ENCODE results near the gene ST6GALNAC6.
"Not testable (repeated sequence)": the region's sequence is repeated elsewhere in the genome, so short reads cannot be mapped to it uniquely, and the experiment has no call there.

ST6GALNAC6 gene

DNA sequence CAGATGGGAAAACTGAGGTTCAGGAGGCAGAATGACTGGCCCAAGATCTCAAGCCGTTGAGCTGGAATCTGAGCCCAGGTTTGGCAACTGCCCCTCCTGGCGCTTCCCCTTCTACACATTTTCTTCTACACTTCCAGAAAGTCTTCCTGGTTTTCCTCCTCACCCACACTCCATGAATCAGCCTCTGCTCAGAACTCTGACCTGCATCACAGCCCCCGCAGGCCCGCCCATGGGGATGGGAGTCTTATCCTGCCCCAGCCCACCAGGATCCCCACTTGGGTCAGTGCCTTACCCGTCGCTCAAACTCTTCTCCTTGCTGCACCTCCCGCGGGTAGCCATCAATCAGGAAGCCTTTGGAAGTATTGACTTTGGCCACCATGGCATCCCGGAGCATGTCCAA is 27.9 kb downstream of the ST6GALNAC6 start:
- DNase-seq: no peak

DNA sequence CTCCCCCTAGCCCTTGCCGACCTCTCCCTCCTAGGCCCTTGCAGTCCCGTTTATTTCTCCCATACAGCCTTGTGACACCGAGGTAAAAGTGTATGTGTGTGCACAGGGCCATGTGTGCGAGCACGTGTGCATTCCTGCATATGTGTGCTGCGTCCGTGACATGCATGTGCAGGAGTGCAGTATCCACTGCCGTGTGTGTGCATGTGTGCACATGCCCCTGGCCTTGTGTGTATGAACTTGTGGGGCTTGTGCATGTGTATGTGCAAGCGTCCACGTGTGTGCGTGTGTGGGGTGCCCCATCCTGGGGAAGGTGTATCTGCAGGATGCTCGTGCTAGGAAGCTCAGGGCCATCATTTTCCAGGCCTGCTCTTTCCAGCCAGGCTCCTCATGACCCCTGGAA is 28.5 kb downstream of the ST6GALNAC6 start:
- DNase-seq: no peak

DNA sequence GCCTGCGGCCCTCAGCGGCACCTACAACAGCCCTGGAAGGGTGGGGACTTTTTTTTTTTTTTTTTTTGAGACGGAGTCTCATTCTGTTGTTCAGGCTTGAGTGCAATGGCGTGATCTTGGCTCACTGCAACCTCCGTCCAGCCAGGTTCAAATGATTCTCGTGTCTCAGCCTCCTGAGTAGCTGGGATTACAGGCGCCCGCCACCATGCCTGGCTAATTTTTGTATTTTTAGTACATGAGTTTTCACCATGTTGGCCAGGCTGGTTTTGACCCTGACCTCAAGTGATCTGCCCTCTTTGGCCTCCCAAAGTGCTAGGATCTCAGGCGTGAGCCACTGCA is 29.3 kb downstream of the ST6GALNAC6 start:
- DNase-seq: not testable (repeated sequence)

DNA sequence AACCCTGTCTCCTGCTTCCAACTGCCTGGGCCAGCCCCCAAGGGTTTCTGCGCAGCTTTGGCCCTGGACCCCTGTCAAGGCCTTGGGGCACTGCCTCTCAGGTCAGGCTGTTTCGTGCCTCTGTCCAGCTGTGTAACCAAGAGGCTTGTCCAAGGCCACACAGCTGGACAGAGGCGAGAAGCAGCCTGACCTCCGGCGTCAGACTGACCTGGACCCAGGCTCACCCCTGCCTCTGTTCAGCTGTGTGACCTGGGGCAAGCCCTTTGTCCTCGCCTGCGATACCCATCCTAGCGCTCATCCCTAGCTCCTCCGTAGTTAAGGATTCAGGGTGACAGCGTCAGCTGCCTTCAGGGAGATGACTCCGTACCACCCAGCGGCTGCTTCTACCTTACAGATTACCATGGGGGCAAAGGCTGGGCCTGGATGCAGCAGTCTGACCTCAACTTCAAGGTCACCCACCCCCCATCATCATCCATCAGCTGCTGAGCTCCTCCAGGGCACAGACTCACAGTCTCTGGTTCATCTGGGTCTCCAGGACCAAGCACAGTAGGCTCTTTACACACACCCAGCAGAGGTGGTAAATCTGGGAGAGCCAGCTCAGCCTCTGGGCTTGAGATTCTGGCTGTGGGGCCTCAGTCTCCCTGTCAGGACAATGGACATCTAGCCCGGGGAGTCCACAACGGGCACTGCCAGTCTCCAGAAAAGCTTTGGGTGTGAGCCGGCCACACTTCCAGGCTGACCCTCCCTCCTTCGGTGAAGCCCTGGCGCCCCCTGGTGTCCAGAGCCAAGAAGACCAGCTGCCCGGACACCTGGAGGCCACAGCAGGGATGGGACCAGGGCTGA is 29.9 kb downstream of the ST6GALNAC6 start:
- DNase-seq: peak; percentile 94

DNA sequence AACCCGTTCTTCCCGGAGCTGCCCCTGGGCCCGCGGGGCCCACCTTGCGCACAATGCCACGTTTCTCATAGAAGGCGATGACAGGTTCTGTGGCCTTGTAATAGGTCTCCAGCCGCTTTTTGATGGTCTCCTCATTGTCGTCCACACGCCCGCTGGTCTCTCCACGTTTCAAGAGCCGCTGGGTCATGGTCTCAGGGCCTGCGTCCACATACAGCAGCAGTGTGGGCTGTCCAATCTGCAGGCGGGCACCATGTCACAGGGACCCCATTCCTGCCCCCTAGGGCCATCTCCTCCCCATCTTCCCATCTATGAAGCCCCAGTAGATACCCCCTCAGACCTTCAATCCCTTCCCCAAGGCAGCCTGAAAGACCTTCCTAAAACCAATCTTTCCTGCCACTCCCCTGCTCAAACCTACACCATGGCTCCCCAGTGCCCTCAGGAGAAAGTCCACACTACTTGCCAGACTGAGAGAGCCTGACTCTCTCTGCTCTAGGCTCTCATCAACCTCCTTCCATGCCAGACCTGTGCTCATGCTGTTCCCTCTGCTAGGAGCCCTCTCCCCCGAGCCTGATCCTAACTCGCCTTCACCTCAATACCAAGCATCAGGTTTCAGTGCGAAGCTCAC is 31.0 kb downstream of the ST6GALNAC6 start:
- DNase-seq: no peak

DNA sequence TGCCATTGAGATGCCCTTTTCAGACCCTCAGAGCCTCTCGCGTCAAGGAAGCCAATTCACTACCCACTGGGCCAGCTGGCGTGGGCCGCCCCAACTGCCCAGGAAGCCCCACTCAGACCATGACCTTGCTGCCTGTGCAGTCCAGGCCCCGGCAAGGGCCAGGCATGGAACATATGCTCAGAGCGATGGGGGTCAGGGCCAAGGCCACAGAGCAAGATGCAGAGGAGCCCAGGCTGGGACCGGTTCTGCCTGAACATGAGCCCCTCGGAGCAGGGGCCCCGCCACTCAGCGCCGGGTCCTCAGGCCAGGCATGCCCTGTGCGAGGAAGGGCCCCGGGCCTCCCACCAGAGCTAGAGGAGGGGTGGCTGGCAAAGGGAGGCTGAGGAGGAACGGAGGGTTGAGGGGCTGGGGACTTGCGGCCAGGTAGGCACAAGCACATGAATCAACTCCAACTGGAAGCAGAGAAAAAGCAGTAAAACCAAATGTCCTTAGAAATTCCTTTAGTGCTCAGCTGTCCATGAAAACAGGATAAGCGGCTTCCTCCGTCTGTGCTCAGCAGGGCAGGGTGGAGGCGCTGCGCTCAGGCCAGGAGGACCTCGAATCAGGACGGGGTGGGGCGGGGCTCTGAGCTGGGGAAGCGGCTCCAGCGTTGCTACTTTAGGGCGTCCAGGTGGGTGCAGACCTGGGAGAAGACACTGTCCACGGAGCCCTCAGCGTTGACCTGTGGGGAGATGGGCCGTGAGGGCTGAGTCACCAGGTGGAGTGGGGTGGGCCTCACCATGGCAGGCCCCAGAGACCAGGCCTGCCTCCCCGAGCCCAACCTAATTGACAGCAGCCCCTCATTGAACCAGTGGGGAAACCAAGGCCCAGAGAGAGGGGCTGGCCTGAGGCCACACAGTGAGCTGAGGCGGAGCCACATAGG is 31.8 kb downstream of the ST6GALNAC6 start:
- no peak for DNase-seq

DNA sequence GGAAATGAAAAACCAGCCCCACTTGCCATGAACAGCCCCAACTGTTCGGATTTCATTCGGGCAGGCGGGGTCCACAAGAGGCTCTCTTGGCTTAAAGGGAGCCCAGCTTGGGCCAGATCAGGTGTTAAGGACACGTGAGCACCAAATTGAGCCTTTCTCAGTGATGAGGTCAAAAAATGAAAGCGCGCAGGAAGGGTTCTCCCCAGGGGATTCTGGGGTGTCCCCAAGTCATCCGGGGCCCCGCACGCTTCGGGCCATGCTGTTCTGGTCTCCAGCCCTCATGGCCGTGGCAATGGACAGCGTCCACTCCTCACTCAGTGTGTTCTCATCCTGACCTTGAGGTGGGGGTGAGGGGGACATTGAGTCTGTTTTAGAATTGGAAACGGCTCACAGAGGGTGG is 32.9 kb downstream of the ST6GALNAC6 start:
- no peak for DNase-seq

DNA sequence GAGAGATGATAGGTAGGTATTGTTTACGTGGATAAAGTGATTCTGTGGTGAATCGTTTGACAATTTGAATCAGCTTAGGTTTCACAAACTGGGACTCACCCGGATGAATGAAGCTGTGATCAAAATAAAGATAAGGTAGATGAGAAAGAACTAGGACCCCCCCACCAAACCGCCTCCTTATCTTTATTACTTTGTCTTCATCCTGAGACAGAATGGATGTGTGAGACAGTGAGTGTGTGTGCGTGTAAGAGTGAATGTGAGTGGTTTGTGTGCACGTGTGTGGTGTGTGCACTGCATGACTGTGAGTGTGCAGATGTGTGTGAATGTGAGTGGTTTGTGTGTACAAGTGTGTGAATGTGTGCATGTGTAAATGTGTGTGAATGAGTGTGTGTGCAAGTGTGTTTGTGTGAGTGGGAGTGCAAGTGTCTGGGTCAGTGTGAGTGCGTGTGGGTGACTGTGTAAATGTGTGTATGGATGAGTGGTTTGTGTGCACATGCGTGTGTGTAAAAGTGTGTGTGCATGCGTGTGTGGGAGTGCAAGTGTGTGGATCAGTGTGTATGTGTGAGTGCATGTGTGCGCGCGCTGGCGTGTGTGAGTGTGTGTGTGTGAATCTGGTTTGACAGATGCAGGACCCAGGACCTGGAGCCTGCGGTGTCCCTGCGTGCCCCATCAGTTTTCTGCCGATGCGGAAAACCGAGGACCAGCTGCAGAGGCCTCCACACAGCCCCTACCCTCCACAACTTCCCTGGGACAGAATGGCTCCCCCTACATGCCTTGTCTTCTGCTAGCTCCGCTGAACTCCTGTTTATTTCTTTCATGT is 33.5 kb downstream of the ST6GALNAC6 start:
- no peak for DNase-seq

DNA sequence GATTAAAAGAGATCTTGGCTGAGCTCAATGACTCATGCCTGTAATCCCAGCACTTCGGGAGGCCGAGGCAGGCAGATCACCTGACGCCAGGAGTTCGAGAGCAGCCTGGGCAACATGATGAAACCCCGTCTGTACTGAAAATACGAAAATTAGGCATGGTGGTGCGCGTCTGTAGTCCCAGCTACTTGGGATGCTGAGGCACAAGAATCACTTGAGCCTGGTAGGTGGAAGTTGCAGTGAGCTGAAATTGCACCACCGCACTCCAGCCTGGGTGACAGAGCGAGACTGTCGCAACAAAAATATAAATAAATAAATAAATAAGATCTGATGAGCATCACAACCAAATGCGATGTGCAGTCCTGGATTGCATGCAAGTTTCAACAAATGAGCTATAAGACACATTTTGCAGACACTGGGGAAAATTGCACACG is 36.2 kb downstream of the ST6GALNAC6 start:
- no peak for DNase-seq

DNA sequence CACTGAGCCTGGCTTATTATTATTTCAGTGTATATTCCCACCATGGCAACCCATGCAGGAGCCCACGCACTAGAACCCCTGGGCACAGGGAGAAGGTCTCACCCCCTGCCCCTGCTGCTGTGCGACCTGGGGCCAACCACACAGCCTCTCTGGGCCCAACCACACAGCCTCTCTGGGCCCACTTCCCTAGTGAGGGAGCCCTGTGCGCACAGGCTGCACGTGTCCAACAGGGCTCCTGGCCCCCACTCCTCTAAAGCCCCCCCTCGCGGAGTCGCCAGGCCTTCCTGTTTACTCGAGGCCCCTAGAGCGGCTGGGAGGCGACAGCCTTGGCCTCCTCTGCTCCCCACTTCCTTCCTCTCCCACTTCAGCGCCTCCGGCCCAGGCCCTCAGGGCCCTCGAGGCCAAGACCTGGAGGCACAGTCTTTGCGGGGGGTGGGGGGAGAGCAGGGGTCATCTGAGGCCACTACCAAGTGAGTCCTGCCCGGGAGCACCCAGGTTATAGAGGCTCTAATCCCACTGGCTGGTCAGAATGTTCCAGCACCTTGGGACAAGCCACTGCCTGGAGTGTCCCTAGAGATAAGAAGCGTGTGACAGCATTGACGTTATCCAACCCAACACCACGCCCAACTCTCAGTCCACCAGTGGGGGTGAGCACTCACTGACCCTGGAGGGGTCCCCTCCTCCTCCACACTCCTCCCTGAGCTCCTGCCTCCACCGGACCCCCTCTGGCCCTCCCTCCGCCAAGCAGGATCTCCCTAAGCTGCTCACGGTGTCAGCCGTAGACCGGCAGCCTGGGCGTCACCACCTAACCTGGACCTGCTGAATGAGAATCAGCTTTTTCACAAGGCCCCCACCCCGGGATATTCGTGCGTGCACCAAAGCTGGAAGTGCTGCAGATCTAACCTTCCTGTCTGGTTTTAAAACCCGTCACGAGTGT is 37.1 kb downstream of the ST6GALNAC6 start:
- no peak for DNase-seq

DNA sequence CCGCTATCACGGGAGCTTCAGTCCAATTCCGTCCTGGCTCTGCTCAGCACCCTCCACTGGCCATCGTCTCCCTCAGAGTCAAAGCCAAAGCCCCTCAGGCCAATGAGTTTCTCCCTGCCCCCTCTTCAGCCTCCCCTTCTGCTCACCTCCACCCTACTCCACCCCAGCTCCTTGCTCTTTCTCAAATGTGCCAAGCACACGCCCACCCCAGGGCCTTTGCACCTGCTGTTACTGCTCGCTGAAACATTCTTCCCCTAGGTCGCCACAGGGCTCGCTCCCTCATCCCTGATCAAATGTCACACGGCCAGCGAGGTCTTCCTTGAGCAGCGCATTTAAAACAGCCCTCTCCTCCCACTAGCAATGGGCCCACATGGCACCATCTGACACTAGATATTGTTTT is 38.6 kb downstream of the ST6GALNAC6 start:
- DNase-seq: no peak

DNA sequence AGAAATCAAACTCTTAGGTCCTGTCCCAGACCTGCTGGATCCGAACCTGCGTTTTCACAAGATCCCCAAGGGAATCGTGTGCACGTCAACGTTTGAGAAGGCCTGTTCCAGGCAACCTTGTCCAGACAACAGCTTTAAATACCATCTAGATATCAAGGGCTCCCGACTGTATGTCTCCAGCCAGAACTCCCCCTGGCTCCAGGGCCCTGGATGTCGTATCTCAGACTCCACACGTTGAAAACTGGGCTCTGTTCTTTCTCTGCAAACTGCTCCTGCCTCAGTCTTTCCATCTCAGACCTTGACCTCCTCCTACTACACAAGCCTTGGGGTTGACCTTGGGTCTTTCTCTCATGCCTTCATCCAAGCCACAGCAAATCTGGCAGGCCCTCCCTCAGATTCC is 39.1 kb downstream of the ST6GALNAC6 start:
- no peak for DNase-seq

DNA sequence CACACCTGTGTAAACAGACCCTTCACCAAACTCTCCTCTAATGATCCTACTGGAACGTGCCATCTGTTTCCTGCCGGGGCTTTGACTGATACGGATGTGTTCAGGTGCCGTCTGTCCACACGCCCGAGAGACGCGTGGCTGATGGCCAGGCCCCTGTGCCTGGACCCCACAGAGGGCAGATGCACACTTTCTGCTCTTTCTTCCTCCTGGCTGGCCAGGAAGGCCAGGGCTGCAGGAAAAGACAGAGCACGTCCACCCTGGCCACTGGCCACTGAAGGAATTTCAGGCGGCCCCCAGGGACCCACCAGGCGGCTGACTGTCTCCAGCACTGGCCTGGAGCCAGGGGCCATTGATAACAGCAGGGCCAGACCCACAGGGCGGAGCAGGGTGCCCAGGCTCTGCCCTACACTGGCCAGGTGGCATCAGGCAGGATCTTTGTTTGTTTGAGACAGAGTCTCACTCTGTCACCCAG is 41.3 kb downstream of the ST6GALNAC6 start:
- no peak for DNase-seq

DNA sequence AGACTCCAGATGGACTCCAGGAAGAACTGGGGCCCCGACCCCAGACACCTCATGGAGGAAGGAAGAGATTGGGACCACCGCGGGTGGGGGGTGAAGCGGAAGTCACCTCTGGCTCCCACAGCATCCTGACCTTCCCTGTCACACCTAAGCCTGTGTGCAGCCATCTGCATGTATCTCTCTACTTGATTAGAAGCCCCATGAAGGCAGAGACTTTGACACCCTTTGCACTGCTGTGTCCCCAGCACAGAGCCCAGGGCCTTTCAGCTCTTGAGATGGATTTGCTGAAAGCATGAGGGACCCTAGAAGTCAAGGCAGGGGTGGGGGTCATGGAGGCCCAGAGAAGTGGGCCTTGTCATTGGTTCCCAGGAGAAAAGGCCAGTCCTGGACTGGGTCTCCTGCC is 42.1 kb downstream of the ST6GALNAC6 start:
- no peak for DNase-seq

DNA sequence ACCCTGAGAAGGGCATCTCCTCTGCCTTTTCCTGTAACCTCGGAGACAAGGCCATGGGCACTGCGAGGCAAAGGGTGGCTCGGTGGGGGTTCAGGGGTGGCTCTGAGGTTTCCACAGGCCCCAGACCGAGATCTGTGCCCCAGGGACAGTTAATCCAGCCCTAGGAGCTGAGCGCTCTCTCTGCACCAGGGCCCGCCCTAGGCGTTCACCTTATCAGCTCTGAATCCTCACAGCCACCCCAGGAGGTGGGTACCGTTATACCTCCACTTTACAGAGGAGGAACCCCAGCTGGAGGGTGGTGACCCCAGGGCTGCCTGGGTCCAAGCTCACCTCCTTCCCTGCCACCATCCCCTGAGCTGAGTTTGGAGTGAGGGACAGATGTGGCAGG is 42.7 kb downstream of the ST6GALNAC6 start:
- DNase-seq: no peak

DNA sequence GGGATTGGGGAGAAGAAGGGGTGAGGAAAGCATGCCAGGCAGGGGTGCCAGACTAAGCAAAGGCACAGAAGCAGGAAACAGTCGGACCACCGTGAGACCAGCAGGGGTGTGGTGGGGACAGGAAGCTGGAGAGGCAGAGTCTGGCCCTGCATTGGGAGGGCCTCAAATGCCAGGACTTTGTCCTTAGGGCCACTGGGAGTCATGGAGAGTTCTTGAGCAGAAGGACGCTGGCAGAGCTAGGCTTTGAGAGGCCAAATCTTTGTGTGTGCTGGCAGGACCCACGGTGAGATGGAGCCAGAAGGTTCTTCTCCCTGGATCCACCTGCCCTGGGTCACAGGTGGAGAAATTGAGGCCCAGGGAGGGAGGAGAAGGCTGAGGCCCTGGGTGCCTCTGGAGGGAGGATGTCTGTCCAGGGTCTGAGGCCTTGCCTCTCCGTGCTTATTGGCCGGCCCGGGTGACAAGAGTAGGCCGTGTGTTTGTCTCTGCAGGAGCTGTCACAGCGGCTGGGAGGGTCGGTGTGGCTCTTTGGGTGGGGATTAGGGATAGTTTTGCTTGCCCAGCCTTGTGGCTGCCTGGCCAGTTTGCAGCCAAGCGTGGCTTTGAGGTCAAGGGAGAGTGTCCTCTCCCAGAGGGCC is 43.2 kb downstream of the ST6GALNAC6 start:
- no peak for DNase-seq

DNA sequence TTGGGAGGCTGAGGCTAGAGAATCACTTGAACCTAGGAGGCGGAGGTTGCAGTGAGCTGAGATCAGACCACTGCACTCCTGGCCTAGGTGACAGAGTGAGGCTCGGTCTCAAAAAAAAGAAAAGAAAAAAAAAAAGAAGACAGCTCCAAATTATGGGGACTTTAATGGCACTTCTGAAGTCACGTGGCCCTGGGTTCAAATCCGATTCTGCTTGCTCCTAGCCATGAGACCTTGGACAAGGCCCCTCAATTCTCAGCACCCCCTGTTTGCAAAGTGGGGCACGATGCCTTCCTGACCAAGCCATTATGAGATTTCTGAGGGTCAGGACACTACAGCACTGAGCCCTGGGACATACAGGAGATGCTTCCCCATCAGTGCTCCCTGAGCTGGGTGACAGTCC is 43.9 kb downstream of the ST6GALNAC6 start:
- DNase-seq: no peak

DNA sequence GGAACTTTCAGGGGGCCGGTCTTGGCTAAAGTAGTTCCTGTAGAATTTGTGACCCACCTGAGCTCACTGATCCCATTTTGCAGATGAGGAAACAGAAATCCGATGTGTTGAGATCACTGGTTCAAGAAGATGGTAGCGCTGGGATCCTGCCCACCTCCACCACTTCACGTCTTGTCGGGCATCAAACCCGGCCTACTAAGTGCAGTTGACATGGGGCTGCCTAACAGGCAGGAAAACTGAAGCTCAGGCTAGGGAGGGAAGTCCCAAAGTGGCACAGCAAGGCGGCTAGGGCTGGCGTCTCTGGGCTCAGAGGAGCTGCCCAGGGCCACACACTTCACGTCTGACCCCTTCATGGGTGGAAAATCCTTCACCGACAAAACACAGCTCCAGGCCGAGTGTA is 44.4 kb downstream of the ST6GALNAC6 start:
- DNase-seq: no peak

DNA sequence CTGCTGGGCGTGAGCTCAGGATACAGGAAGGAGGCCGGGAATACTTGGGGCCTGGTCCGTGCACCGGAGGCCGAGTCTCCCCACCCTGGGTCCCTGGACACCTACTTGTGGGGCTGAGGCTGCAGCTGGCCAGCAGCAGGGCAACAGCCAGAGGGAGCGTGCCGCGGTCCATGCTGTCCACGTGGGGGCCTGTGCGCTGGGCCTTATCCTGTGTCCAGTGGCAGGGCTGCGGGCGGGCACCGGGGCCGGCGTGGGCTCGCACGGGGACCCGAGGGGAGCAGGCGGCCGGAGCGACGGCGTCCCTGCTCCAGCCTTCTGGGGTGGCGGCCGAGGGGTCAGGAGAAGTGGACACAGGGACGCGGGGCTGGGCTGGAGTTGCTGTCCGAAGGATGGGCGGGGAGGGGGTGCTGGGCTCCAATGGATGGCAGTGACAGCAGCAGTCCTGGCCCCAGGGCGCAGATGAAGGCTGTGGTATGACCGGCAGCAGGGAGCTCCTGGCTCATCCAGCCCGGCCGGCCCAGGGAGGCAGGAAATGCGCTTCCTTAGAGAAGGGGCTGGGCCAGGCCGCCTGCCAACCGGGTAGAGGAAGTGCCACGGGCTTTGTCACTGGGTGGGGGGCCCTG is 45.1 kb downstream of the ST6GALNAC6 start, which contains the start of gene ENG:
TSS of gene ENG (minus strand) at position 475 of the 623 bp plus-strand sequence. CDS start at position 172, 303 bp downstream.
- DNase-seq: peak; percentile 90
